HG02981 (cell line): ENCODE data around the gene KRTAP9-1.
"Not testable (repeated sequence)": the region's sequence is repeated elsewhere in the genome, so short reads cannot be mapped to it uniquely, and the experiment has no call there.

Experiments used
- ATAC-seq: cut with Tn5 transposase; IDR thresholded peaks from one replicate; pipeline ENCODE4 v1.9.1; 2021; ENCODE audit warnings: mild to moderate bottlenecking, moderate library complexity; ENCODE audit not compliant: unreplicated experiment

The KRTAP9-1 gene

GRCh38 chr17:41178843-41179616, 10.7 kb upstream of the KRTAP9-1 start:
- ATAC-seq = no peak

DNA sequence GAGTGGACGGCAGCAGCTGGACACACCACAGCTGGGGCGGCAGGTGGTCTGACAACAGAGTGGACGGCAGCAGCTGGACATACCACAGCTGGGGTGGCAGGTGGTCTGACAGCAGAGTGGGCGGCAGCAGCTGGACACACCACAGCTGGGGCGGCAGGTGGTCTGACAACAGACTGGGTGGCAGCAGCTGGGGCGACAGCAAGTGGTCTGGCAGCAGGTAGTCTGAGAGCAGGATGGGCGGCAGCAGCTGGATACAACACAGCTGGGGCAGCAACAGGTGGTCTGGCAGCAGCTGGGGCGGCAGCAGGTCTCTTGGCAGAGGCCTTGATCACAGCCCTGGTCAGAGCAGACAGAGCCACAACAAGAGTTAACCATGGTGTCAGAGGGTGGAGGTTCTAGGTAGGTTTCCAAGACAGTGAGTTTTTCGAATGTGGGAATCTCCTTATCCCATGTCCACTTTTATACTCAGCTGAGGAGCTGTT, 5.2 kb upstream of the KRTAP9-1 start, which contains the start of gene KRTAP4-1:
Gene KRTAP4-1, minus strand, starts transcription at position 432 of the 482 bp plus-strand sequence. Its CDS starts 57 bp downstream, at position 375.
- no peak for ATAC-seq

GRCh38 chr17:41185001-41185400, 4.7 kb upstream of the KRTAP9-1 start:
- ATAC-seq = no peak

DNA sequence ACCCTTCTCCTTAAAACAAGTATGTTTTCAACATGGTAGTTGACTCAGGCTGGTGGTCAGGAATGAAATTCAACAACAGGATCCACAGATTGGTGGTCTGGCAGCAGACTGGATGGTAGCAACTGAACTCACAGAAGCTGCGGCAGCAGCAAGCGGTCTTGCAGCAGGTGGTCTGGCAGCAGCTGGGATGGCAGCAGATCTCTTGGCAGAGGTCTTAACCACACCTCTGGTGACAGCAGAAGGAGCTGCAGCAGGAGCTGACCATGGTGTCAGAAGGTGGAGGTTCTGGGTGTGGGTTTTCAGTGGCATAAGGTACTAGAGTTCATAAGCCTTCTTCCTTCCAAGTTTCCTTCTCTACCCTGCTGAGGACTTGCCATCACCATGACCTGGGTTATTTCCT, 2.8 kb upstream of the KRTAP9-1 start:
- no peak for ATAC-seq

GRCh38 chr17:41190328-41190727, 641 bp downstream of the KRTAP9-1 start:
- ATAC-seq = no peak

GRCh38 chr17:41196068-41196467, 6.4 kb downstream of the KRTAP9-1 start:
- ATAC-seq = no peak

GRCh38 chr17:41199421-41200078, 9.9 kb downstream of the KRTAP9-1 start:
- ATAC-seq = no peak

DNA sequence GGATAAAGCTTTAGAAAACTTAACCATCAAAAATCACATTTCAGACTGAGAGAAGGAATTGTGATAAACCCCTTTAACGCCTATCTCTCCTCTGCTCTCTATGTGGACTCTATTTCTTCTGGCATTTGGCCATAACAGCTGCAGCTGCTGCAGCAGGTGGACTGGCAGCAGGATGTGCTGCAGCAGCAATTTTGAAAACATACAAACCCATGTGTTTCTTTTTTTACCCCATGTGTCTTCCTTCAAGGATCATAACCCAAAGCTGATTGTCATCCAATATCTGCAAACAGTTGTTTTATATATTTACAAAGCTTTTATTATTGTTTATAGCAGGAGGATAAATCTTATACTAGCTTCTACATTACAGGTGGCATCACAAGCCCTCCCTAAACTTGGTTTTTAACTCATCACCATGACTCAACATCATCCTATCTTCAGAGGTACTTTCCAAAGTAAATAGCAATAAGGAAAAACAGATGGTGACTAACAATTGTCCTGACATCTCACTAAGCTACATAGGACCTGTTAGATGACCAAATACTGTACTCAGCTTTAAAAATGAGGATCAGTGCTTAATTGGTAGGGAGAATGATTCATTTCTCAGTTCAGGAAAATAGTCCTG, 22.3 kb downstream of the KRTAP9-1 start:
- no peak for ATAC-seq

GRCh38 chr17:41212524-41213169, 23.0 kb downstream of the KRTAP9-1 start:
- no peak for ATAC-seq

- no peak for ATAC-seq
These were observed 26.0 kb downstream of the KRTAP9-1 start for GRCh38 chr17:41215681-41216080.

DNA sequence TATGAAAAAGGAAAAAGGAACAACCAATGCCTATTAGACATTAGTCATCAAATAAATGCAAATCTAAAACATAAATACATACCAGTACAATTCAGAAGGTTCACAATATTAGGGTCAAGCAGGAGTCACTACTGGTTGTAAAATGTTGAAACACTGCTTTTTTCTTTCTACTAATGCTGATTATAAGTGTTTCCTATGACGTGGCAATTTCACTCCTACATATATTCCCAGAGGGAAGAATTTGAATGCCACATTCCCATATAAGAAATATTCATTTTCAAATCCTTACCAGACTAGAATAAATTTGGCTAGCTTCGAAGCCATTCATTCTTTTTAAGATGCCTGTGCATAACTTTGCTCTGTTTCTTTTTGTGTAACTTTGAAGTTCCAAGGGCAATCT, 34.1 kb downstream of the KRTAP9-1 start:
- no peak for ATAC-seq

GRCh38 chr17:41226051-41226450, 36.4 kb downstream of the KRTAP9-1 start:
- ATAC-seq = no peak

DNA sequence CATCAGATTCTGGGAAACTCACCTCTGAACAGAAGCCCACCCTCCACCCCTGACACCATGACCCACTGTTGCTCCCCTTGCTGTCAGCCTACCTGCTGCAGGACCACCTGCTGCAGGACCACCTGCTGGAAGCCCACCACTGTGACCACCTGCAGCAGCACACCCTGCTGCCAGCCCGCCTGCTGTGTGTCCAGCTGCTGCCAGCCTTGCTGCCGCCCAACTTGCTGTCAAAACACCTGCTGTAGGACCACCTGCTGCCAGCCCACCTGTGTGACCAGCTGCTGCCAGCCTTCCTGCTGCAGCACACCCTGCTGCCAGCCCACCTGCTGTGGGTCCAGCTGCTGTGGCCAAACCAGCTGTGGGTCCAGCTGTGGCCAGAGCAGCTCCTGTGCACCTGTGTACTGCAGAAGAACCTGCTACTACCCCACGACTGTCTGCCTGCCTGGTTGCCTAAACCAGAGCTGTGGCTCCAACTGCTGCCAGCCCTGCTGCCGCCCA, 37.0 kb downstream of the KRTAP9-1 start, which contains the start of gene KRTAP9-2:
Gene KRTAP9-2, plus strand, starts transcription at position 51 of the 498 bp plus-strand sequence. Its CDS starts 7 bp downstream, at position 58.
- not testable (repeated sequence) for ATAC-seq

GRCh38 chr17:41230094-41230493, 40.4 kb downstream of the KRTAP9-1 start:
- ATAC-seq = no peak

GRCh38 chr17:41231731-41232130, 42.0 kb downstream of the KRTAP9-1 start:
- no peak for ATAC-seq

DNA sequence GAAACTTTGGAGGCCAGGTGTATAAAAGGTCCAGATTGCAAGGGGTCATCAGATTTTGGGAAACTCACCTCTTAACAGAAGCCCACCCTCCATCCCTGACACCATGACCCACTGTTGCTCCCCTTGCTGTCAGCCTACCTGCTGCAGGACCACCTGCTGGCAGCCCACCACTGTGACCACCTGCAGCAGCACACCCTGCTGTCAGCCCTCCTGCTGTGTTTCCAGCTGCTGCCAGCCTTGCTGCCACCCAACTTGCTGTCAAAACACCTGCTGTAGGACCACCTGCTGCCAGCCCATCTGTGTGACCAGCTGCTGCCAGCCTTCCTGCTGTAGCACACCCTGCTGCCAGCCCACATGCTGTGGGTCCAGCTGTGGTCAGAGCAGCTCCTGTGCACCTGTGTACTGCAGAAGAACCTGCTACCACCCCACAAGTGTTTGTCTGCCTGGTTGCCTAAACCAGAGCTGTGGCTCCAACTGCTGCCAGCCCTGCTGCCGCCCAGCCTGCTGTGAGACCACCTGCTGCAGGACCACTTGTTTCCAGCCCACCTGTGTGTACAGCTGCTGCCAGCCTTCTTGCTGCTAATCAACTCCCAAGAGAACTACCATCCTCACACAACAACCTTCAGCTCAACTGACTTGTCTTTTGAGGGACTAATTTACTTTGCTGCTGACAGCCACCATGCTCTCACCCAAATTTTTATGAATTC, 42.9 kb downstream of the KRTAP9-1 start, which contains the start of gene KRTAP9-3:
Gene KRTAP9-3, plus strand, starts transcription at position 51 of the 707 bp plus-strand sequence. Its CDS starts 53 bp downstream, at position 104.
- ATAC-seq = not testable (repeated sequence)

DNA sequence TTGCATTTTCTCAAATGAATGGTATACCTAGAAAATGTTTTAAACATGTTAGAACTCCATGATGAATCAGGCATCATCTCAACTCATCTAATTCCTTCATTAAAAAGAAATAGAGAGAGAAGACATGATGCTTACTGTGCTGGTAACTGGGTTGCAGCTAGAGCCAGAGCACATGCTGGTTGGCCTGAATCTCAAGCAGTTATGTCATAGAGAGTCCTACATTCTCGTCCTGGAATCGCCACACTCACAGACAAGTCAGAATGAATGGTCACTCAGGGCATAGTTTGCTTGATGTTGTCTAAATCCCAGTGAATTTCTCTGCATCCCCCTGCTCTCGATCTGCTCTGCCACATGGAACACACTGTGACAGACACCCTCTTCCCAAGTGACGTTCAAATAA, 47.4 kb downstream of the KRTAP9-1 start:
- ATAC-seq = not testable (repeated sequence)

DNA sequence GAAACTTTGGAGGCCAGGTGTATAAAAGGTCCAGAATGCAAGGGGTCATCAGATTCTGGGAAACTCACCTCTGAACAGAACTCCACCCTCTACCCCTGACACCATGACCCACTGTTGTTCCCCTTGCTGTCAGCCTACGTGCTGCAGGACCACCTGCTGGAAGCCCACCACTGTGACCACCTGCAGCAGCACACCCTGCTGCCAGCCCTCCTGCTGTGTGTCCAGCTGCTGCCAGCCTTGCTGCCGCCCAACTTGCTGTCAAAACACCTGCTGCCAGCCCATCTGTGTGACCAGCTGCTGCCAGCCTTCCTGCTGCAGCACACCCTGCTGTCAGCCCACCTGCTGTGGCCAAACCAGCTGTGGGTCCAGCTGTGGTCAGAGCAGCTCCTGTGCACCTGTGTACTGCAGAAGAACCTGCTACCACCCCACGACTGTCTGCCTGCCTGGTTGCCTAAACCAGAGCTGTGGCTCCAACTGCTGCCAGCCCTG, 48.3 kb downstream of the KRTAP9-1 start, which contains the start of gene KRTAP9-8:
Gene KRTAP9-8, plus strand, starts transcription at position 51 of the 489 bp plus-strand sequence. Its CDS starts 53 bp downstream, at position 104.
- not testable (repeated sequence) for ATAC-seq
